GM10847 (cell line): ENCODE measurements around the gene EGFL7.

Source experiments
- POLR2A ChIP-seq: IDR thresholded peaks from 2 replicates; pipeline ENCODE4 v1.6.1; 2011; ENCODE audit not compliant: insufficient read length; ENCODE audit errors: extremely low read depth

Gene EGFL7

GRCh38 chr9:136714893-136715274 is 52.2 kb downstream of the EGFL7 start:
- TF ChIP-seq POLR2A = no peak

GRCh38 chr9:136717399-136717798 is 54.7 kb downstream of the EGFL7 start:
- no peak for TF ChIP-seq POLR2A

GRCh38 chr9:136718345-136719194 is 55.9 kb downstream of the EGFL7 start:
- TF ChIP-seq POLR2A = no peak

- no peak for TF ChIP-seq POLR2A
Measured at GRCh38 chr9:136719195-136719880, 56.6 kb downstream of the EGFL7 start.

- no peak for TF ChIP-seq POLR2A
Measured at GRCh38 chr9:136720251-136720897, 57.7 kb downstream of the EGFL7 start.

- no peak for TF ChIP-seq POLR2A
Measured at GRCh38 chr9:136720898-136721338, 58.2 kb downstream of the EGFL7 start.

DNA sequence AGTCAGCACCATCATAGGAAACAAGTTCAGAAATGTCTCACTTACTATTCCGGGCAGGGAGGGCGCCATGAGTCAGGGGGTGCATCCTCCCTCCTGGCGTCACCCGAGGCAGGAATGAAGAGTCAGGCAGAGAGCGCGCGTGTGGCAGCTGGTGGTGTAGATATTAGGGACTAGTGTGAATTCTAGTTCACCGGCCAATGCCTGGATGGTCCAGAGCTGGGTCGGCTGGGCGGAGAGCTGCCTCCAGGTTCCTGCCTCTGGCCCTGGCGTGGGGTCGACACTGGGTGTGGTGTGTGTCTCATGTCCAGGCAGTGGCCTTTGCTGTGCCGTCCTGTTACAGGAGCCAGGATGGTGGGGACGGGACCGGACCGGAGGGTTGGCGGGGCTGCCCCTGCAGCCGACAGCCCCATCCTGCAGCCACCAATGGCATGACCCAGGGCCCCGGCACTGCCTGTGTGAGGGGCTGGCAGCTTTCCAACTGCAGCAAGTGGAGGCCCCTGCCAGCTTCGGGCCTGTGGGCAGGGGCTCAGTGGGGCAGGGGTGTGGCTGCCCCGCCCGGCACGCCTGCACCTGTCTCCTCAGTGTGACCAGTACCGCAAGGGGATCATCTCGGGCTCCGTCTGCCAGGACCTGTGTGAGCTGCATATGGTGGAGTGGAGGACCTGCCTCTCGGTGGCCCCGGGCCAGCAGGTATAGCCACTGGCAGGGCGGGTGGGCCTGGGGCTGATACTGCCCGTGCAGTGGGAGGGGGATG is 58.8 kb downstream of the EGFL7 start:
- no peak for TF ChIP-seq POLR2A
